Fibroblast of skin of back (primary cell): ENCODE results near the gene CDK15.
A peak's percentile ranks its signal among the peaks of the same experiment; 100 is the strongest.
"Not testable (repeated sequence)": the region's sequence is repeated elsewhere in the genome, so short reads cannot be mapped to it uniquely, and the experiment has no call there.

Source experiments
- DNase-seq: peaks from one replicate; pipeline ENCODE4 v3.0.0-alpha.2; 2013

The CDK15 gene

DNA sequence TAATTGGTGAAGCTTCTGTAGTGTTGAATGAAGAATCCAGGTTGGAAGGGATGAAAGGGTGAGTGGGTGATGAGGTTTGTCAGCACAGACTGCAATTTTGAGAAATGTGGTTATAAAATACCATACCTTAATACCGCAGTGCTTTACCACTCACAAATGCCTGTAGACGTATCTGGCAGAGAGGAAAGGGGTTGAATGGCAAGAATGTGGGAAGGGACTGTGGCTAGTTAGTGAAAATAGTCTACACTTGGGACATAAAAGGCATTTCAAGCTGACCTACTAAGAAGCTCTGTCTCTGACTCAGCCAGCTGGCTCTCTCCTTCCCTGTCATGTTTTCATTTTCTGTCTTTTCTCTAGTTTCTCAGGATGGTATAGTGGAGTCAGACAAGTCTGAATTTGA lies 25.1 kb downstream of the CDK15 start:
- peak; percentile 98 for DNase-seq

DNA sequence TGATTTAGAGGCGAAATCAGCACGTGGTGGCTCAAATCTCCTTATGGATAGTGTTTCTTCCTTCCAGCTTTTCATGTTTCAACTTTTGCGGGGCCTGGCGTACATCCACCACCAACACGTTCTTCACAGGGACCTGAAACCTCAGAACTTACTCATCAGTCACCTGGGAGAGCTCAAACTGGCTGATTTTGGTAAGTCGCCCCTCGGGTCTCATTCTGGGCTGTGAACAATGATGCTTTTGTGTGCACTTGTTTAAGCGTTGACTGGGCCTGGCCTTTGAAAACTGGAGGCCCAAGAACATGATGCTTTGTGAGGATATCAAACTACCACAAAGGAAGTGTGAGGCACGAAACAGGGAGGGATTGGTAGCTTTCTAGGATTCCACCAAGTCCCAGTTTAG lies 27.4 kb downstream of the CDK15 start:
- no peak for DNase-seq

DNA sequence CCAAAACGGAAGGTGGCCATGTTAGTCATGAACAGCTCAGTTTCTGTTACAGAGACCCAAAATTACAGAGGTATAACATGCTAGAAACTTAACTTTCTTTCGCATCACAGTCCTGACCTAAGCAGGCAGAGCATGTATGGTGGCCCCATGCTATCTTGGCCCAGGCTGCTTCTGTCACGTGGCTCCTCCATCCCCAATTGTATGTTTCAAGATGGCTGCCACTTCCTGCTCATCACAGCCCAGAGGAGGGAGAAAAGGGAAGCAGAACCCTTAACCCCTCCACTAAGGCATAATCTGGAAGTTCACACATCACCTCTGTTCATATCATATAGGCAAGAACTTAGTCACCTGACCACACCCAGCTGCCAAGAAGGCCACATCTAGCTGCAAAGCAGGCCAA lies 28.7 kb downstream of the CDK15 start:
- DNase-seq, result no peak

DNA sequence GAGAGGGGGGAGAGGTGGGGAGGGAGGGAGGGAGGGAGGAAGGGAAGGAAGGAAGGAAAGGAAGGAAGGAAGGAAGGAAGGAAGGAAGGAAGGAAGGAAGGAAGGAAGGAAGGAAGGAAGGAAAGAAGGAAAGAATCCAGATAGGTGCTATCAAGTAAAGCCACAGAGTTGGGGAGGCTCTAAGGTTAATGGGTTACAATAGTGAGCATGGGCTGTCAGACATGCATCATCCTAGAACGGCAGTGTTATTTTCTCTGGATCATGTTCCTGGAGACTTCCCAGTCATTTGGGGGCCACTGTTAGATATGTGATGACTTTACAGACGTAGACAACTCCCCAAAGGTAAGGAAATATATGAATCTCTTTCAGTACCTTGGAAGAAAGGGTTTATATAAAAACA lies 31.1 kb downstream of the CDK15 start:
- no peak for DNase-seq

DNA sequence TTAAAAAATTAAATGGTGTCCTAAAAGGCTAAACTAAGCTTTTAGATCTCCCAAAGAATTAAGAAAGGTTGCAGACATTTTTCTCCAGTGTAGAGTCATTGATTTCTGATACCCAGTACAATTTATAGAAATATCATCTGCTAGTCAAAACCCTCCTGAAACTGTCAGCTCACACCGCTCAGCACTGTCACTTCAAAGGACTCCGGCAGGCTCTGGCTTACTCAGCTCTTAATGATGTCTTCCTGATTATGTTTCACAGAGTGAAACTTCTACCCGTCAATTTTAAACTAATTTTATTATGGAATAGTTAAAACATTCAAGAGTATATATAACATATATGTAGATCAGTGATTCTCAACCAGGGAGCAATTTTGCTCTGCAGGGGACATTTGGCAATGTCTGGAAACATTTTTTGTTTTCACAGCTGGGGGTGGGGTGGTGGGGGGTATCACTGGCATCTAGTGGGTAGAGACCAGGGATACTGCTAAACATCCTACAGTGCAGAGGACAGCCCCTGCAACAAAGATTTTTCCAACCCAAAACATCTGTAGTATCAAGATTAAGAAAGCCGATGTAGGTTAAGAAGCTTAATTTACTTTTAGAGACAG lies 31.6 kb downstream of the CDK15 start:
- DNase-seq, result no peak

DNA sequence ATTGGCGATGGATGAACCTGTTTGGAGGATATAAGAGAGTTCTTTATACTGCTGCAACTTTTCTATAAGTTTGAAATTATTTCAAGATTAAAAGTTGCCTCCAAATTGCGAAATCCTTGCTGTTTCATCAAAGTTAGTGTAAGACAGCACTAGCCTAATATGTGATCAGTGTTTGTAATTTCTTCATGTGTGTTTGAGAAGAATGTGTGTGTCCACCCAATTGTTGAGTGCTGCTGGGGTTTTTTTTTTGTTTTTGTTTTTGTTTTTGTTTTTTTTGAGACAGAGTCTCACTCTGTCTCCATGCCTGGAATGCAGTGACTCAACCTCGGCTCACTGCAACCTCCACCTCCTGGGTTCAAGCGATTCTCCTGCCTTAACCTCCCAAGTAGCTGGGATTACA lies 33.4 kb downstream of the CDK15 start:
- no peak for DNase-seq

DNA sequence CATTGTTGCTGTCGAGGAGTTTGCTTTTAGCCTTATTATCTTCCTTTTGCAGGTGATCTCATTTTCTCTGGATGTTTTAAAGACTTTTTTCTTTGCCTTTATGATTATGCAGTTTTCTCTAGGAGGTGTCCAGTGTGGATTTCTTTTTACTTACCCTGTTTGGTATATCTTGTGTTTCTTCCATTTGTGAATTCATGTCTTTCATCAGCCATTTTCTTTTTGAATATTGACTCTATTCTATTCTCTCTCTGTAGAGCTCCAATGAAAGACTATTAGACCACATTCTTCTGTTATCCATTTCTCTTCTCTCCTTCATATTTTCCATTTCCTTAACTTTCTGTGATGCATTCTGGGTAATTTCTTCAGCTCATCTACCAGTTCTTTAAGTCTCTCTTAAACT lies 34.4 kb downstream of the CDK15 start:
- DNase-seq, result no peak

DNA sequence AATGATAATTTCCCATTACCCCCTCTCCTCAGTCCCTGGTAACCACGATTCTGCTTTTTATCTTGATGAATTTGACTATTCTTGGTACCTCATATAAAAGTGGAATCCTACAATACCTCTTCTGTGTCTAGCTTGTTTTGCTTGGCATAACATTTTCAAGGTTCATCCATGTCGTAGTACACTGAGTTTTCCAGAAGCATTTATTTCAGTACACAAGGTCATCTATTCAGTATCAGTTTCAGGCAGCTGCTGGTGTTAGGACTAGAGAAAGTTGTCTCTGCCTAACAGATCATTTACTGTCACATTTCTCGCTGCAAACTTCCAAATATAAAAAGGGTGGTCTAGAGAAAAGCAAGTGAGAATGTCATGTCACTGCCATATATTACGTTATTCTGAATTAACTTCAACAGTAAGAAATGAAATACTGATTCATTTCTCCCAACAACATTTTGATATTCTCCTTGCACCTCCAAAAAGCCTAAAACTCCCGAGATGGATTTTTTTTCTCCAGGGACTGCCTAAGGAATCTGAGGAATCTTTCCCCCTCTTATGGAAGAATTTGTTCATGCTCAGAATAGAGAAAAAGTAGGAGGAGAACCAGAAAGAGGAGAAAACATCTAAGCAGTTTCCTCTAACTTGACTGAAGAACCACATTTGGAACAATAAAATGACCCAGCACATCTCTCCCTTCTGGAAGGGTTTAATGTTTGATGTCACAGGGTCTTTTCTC lies 36.0 kb downstream of the CDK15 start:
- DNase-seq, result peak; percentile 69

DNA sequence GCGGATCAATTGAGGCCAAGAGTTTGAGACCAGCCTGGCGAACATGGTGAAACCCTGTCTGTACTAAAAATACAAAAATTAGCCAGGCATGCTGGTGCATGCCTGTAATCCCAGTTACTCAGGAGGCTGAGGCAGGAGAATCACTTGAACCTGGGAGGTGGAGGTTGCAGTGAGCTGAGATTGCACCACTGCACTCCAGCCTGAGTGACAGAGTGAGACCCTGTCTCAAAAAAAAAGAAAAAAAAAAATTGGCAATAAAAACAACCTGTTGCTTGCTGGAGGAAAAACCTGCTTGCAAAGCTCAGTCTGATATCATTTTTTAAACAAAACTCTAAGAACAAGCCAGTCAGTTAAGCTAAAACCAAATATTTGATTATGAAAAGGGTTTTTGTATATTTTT lies 38.6 kb downstream of the CDK15 start:
- DNase-seq, result not testable (repeated sequence)

DNA sequence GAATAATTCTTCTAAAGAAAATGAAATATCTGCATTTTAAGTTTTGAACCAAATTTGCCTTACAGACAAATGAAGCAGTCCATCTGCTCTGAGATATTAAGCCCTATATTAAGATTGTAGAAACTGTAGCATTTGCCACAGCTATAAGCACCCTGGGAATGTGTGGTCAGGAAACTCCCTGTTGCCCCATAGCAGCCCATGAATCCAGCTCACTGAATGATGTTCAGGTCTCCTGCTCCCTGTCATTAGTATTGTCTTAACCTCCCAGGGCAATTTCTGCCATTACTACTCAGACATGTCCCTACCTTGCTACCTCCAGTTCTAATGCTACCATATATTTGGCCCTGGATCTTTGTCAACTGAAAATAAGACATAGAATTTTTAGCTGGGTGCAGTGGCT lies 41.1 kb downstream of the CDK15 start:
- DNase-seq, result peak; percentile 62

DNA sequence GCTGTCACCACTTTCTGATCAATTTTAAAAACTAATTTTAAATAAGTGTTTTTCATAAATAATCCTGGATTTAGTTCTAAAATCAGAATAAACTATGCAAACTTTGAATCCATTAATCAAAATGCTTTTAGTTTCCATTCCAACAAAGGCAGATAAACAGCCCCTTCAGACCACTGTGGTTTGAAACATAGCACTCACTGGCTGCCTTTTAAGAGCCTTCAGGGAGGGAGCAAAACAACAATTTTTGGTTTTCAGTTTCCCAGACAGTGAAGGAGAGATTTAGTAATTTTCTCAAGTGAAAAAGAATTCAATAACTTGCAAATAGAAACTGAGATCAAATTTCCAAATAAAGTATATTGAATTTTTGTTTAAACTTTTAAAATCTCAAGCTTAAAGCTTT lies 46.1 kb downstream of the CDK15 start:
- no peak for DNase-seq

DNA sequence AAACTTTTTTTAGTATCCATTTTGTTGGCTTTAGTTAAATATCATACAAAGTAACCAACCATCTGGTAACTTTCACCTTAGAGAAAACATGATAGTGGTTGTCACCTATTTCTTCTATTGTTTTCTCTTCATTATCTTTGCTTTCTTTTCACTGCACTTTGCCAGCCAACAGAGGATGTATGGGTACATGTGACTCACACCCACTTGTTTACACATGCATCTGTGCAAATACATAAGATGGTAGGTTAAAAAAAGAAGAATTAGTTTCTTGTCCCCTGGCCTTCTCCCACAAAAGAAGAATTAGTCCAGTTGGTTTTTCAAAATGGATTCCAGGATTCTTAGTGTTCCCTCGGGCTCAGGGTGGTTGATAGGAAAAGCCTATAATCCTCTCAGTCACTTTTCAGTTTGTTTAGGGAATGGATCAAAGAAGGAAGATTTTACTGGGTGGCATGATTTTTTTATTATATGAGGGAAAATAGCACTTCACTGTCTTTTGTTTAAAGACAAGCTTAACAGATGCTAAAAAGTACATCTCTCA lies 46.6 kb downstream of the CDK15 start:
- no peak for DNase-seq

DNA sequence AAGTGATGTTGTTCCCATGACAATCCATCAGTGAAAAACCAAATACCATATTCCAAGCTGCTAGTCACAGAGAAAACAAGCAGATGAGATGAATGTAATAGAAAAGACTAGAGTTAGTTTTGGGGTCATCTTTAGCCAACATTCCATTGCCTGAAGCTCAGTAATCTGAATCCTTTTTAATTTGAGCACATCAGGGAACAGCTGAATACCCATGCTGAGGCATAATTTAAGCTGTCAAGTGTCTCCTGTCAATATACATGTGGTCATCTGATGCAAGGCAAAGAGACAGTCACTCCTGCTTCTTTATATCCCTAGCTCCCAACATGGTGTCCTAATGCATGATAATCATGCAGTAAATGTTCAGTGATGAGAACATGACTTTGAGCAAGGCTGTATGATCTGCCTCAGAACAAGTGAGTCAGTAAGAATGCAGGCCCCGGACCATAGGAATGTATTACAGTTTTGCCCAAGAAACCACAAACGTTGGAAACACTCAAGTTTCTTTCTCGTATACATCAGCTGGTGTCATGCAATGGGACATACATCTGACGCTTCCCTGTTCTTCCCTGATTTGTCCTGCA lies 48.0 kb downstream of the CDK15 start:
- peak; percentile 100 for DNase-seq

DNA sequence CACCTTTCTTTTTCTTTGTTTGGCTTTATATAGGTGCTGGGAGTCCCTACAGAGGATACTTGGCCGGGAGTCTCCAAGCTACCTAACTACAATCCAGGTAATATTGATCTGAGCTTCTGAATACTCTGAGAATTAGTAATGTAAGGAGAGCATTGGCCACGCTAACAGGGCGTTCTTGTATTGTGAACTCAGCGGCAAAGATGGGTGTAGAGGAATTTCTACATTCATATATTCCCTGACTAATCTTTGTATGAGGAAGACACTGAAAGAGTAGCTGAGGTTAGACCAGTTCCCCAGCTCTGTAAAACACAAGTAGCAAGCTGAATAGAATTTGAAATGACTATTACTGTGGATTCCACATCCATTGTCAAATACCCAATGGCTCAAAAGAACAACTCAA lies 48.5 kb downstream of the CDK15 start:
- DNase-seq, result peak; percentile 80

DNA sequence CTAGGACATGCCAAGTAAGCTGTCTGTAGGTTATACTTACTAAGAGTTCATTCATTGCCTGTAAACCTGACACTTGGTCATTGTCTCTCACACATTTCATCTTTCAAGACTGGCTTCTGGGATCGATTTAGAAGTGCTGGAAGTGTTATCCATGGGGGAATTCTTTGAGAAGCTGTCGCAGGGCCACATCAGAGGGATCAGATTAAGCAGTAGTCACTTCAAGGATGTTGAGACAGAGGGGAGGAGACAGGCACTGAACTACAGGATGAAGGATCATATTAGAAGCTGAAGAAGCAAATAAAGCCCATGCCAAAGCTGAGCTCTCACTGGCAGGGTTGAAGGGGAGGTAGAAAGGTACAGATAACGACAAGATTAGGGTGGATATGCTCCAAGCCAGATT lies 49.0 kb downstream of the CDK15 start:
- peak; percentile 72 for DNase-seq

DNA sequence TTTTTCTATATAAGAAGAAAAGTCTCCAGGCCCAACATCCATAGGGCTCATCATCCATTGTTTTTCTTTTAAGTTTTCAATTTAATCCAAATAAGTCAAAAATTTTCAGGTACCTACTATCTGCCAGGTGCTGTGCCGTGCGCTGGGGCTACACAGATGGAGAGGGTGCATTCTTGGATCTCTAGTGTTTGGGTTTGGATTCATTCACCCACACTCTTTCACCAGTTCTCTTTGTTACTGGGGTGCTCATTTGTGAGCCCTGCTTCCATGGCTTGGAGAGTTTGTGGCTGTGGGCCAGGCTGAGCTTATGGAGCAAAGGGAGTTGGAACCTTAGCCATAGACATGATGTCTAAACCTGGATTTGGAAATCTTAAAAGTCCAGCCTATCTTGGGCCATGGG lies 51.0 kb downstream of the CDK15 start:
- DNase-seq, result no peak

DNA sequence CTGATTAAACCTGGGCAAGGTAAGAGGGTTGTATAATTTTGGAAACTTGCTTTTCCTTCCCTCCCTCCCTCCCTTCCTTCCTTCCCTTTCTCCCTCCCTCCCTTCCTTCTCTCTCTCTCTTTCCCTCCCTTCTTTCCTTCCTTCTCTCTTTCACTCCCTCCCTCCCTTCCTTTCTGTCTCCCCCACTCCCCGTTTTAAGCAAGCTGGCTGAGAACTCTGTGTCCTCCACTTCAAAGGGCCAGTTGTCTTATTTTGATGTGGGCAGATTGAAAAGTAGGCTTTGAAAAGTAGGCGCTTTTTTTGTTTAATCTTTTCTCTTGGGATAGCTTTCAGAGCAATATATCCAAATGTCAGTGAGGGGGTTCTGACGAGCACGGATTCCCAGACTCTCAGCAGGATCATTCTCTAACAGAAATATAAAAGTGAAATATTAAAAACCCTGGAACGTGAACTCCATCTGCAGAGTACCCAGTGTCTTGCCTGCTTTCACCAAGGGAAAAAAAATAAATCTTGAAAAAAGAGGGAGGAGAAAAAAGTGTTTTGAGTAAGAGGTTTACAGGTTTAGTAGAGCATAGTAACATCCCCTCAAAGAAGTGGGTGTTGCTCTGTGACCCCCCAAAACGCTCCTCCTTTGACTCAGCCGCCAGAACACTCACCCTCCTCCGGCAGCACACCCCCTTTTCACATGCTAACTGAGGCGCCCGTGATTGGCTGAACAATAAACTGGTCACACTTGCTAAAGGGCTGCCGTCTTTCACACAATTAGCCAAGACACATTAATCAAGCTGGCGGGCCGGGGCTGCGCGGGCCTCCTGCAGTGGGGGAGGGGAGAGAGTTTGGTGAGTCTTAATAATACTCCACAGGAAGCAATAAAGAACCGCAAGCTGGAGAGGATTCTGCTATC lies 52.2 kb downstream of the CDK15 start:
- peak; percentile 56 for DNase-seq

DNA sequence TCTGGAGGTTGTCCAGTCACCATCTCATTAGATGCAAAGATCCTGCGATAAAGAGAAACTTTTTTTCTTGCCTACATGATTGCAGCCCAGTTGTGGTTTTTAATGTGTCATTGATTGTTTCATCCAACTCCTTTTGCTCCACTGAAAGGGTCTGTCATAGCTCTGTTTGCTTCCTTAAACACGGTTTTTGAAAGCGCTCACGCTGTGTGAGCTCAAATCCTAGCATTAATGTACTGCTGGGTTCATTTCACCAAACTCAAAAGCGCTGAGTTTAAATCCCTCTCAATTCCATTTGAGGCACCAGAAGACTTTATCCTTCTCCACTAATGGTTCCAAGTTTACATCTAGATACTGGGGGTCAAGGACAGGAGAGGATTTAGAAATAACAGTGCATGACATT lies 53.6 kb downstream of the CDK15 start:
- DNase-seq, result peak; percentile 37

DNA sequence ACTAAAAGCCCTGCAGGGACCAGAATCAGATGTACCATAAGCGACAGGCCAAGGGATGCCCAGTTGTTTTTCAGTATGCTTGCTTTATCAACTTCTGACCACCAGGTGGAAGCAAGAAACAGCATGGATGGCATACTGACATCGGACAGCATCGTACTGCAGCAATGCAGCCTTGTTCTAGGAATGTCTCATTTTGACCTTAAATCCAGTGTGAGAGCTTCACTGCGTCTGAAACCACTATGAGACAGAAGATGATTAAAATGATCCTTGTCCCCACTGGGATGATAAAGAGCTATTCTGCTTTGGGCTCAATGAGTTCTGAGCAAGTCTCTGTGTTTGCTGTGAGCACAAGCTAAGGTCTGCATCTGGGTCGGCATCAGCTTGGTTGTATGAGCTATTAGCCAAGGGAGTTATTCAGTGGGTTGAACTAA lies 54.3 kb downstream of the CDK15 start:
- DNase-seq, result peak; percentile 86

DNA sequence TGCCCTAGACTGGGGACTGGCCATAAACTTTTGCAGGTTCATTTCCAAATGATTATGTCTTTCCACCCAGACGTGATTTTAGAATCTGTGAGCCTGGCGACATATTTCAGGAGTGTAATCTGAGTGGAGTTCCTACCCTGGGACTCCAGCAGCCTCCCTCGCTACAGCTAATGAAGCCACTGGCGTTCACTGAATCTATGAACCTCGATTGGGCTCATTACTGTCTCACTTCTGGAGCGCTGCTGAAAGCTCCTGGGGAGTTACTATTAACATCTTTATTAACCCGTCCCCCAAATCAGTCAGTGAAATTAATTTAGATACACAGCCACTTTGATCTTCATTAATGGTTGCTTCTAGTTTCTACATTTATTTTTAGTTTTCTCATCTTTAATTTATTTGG lies 56.5 kb downstream of the CDK15 start:
- no peak for DNase-seq

DNA sequence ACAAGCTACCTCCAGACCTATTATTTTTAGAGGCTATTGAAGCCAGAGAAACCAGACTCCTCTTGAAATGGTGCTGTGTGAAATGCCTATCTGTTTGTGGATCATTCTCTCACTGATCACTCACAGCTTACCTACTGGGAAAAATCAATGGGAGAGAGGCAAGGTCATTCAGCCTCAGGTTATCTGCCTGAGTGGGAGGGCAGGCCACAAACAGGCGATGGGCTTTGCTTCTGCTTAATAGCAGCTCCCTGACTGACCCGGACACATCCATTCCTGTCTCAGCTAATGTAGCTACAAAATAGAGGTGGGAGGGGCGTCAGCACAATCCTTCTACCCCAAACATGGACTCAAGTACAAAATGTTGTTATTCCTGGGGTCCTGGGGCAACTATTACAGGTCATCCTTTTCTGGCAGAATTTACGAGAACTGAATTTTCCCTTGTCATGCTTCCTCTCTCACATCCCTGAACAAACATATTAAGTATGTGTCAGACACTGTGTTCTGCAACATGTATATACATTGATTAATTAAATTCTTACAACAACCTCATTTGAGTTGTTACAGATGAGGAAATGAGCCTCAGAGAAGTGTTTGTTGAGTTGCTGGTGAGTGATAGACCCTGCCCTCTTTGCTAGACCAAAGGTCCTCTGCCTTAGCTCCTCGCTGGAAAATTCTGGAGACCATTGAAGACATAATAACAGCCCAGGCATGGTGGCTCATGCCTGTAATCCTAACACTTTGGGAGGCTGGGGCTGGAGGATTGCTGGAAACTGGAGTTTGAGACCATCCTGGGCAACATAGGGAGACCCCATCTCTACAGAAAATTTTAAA lies 60.5 kb downstream of the CDK15 start:
- DNase-seq, result no peak

DNA sequence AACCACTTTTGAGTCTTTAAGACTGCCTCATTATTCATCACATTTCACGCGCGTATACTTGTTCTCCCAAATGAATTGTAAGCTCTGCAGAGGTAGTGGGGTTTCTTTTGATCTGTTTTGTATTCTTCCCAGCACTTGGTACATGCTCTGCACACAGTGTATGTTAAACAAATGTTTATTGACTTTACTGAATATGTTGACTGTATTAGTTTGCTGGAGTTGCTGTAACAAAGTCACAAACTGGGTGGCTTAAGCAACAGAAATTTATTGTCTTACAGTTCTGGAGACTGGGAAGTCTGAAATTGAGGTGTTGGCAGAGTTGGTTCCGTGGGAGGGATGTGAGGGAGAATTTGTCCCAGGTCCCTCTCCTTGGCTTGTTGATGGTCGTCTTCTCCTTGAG lies 65.1 kb downstream of the CDK15 start:
- DNase-seq, result no peak
